GM21717 (cell line): ENCODE results near the gene PARP11.
"Not testable (repeated sequence)": the region's sequence is repeated elsewhere in the genome, so short reads cannot be mapped to it uniquely, and the experiment has no call there.

Source experiments
- ATAC-seq: cut with Tn5 transposase; IDR thresholded peaks from one replicate; pipeline ENCODE4 v1.9.1; 2021; ENCODE audit warnings: mild to moderate bottlenecking, moderate library complexity; ENCODE audit not compliant: unreplicated experiment

The PARP11 gene

GRCh38 chr12:3882896-3883564 is 9.8 kb upstream of the PARP11 start:
- ATAC-seq, result no peak

- ATAC-seq, result no peak
These were observed 9.2 kb upstream of the PARP11 start for GRCh38 chr12:3882406-3882805.

- no peak for ATAC-seq
These were observed 8.2 kb upstream of the PARP11 start for GRCh38 chr12:3881281-3881950.

GRCh38 chr12:3879846-3880245 is 6.6 kb upstream of the PARP11 start:
- ATAC-seq, result no peak

- ATAC-seq, result no peak
These were observed 1.8 kb downstream of the PARP11 start for GRCh38 chr12:3871356-3871755.

GRCh38 chr12:3869865-3870264 is 3.3 kb downstream of the PARP11 start:
- no peak for ATAC-seq

GRCh38 chr12:3869433-3869832 is 3.8 kb downstream of the PARP11 start:
- no peak for ATAC-seq

GRCh38 chr12:3863756-3864155 is 9.4 kb downstream of the PARP11 start:
- ATAC-seq, result no peak

GRCh38 chr12:3842517-3842916 is 30.7 kb downstream of the PARP11 start:
- no peak for ATAC-seq

GRCh38 chr12:3841783-3842182 is 31.4 kb downstream of the PARP11 start:
- no peak for ATAC-seq

- not testable (repeated sequence) for ATAC-seq
These were observed 32.4 kb downstream of the PARP11 start for GRCh38 chr12:3840833-3841232.

- ATAC-seq, result not testable (repeated sequence)
These were observed 33.5 kb downstream of the PARP11 start for GRCh38 chr12:3839745-3840144.

- ATAC-seq, result not testable (repeated sequence)
These were observed 34.3 kb downstream of the PARP11 start for GRCh38 chr12:3838701-3839548.

- no peak for ATAC-seq
These were observed 35.1 kb downstream of the PARP11 start for GRCh38 chr12:3838076-3838475.

GRCh38 chr12:3837049-3837448 is 36.1 kb downstream of the PARP11 start:
- ATAC-seq, result no peak

GRCh38 chr12:3836641-3837040 is 36.6 kb downstream of the PARP11 start:
- ATAC-seq, result no peak

- no peak for ATAC-seq
These were observed 37.3 kb downstream of the PARP11 start for GRCh38 chr12:3835914-3836313.

- no peak for ATAC-seq
These were observed 38.4 kb downstream of the PARP11 start for GRCh38 chr12:3834774-3835173.

GRCh38 chr12:3833670-3834310 is 39.4 kb downstream of the PARP11 start:
- no peak for ATAC-seq

GRCh38 chr12:3832738-3833137 is 40.5 kb downstream of the PARP11 start:
- ATAC-seq, result no peak

- ATAC-seq, result no peak
These were observed 44.3 kb downstream of the PARP11 start for GRCh38 chr12:3828888-3829287.
